Lower lobe of right lung (tissue), 2 donors: ENCODE data around the gene MSI2. TPM values are rescaled to one million over a fixed set of nuclear protein-coding genes. Genes with fewer than 3 reads are reported as not detected.

Source experiments
- ATAC-seq, 2 donors: fragments of 200-7000 bp; cut with Tn5 transposase; one replicate each; pipeline ENCODE4 v1.9.1; 2020 to 2022; ENCODE audit warnings: mild to moderate bottlenecking in 2 of 2, moderate library complexity in 2 of 2
- DNase-seq: peaks from one replicate; pipeline ENCODE4 v3.0.0-alpha.2; 2020
- H3K27ac ChIP-seq: fragments of 200-600 bp; one replicate; pipeline ENCODE4 v1.8.0; 2022
- H3K27me3 ChIP-seq: fragments of 200-600 bp; one replicate; pipeline ENCODE4 v1.8.0; 2022; ENCODE audit warnings: low read depth
- H3K36me3 ChIP-seq: fragments of 200-600 bp; one replicate; pipeline ENCODE4 v1.8.0; 2022; ENCODE audit warnings: mild to moderate bottlenecking
- H3K4me1 ChIP-seq: fragments of 200-600 bp; one replicate; pipeline ENCODE4 v1.8.0; 2022
- H3K4me3 ChIP-seq: fragments of 200-600 bp; one replicate; pipeline ENCODE4 v1.8.0; 2022; ENCODE audit warnings: mild to moderate bottlenecking
- H3K9me3 ChIP-seq: fragments of 200-600 bp; one replicate; pipeline ENCODE4 v1.8.0; 2022
- intact Hi-C: fragments of 100-400 bp; cut with DNase I; formaldehyde crosslinking; loops from one replicate; pipeline ENCODE4 v1.11.0; 2022
- total RNA-seq: library from RNA; stranded (reverse); fragmentation: NEBNext Ultra II Directional; extraction: Animal tissue kit (Norgen Biotek cat#: 25700); gene quantifications from one replicate; pipeline ENCODE4 v1.2.1, GENCODE V29; 2021
- TF ChIP-seq, protein P1 (sequence below): fragments of 200-600 bp; IDR thresholded peaks from one replicate; pipeline ENCODE4 v1.8.0; 2022; ENCODE audit warnings: antibody characterized with exemption, mild to moderate bottlenecking
- donor health status: DM: no; HTN: yes; CAD: no; lungs with severe emphysema.

The MSI2 gene
- total RNA-seq, 1 donor from 2014 or later = 43.9 TPM

DNA sequence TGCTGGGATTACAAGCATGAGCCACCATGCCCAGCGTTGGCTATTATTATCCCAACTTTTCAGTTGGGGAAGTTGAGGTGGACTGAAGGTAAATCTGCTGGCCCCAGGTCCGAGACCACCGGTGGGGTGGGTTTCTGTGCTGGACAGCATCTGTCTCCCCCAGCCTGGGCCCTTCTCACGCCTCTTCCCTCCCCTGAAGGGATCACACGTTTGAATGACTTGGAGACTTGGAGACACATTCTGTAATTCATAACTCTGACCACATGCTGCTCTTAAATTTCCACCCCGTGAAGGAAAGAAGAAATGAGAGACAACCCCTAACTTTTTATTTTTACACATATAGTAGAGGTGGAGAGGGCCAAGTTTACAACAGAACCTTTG lies 109.8 kb downstream of the MSI2 start:
- Histone ChIP-seq H3K9me3 (no peaks in the 10 kb centered on the region), H3K27ac (no peak overlapping the region), H3K36me3 (no peaks in the 10 kb centered on the region), H3K4me1 (peaks cover 12% of the 10 kb centered on the region), H3K4me3 (no peak overlapping the region), H3K27me3 (no peaks in the 10 kb centered on the region)
- no peak for DNase-seq
- TF ChIP-seq, protein P1, sequence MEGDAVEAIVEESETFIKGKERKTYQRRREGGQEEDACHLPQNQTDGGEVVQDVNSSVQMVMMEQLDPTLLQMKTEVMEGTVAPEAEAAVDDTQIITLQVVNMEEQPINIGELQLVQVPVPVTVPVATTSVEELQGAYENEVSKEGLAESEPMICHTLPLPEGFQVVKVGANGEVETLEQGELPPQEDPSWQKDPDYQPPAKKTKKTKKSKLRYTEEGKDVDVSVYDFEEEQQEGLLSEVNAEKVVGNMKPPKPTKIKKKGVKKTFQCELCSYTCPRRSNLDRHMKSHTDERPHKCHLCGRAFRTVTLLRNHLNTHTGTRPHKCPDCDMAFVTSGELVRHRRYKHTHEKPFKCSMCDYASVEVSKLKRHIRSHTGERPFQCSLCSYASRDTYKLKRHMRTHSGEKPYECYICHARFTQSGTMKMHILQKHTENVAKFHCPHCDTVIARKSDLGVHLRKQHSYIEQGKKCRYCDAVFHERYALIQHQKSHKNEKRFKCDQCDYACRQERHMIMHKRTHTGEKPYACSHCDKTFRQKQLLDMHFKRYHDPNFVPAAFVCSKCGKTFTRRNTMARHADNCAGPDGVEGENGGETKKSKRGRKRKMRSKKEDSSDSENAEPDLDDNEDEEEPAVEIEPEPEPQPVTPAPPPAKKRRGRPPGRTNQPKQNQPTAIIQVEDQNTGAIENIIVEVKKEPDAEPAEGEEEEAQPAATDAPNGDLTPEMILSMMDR = no peak
- intact Hi-C loops = no loop called here
- ATAC-seq = no peak

DNA sequence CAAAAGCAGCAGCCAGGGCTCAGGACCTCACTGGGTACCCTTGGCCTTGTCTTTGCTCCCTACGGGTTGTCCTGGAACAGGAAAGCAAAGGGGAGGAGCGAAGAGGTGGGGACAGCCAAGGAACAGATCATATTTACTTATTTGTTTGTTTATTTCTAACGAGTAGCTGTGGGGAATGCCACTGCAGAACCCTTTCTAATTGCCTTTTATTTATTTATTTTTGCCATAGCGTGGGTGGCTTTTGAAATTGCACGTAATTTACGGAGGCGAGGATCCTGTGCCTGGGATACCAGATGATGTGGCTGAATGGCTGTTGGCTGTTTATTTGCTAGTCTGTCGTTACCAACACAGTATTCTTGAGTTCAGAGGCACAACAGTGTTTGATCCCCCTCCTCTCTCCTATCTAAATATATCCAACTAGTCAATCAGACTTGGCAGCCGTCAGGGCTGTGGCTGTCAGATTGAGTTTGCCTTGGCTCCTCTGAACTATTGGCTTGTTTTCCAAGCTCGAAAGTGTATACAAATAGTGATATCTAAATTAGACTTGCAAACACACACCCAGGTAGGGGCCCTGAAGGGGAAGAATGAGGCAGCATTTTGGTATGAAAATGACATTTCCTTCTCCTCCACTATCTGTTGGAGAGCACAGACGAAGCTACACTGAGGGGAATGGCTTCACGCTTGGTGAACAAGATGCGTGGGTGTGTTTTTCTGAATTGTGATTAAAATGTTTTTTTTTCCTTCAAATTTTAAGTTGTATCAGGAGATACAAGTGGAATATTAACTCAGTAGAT lies 110.4 kb downstream of the MSI2 start:
- H3K27ac ChIP-seq = no peak overlapping the region
- peaks cover 12% of the 10 kb centered on the region for H3K4me1 ChIP-seq
- intact Hi-C loops = no loop called here
- no peaks in the 10 kb centered on the region for H3K27me3 ChIP-seq
- no peaks in the 10 kb centered on the region for H3K36me3 ChIP-seq
- ATAC-seq = peak; percentile 37 to 74
- TF ChIP-seq, protein P1 = no peak
- H3K4me3 ChIP-seq = no peak overlapping the region
- DNase-seq = no peak
- H3K9me3 ChIP-seq = no peaks in the 10 kb centered on the region

DNA sequence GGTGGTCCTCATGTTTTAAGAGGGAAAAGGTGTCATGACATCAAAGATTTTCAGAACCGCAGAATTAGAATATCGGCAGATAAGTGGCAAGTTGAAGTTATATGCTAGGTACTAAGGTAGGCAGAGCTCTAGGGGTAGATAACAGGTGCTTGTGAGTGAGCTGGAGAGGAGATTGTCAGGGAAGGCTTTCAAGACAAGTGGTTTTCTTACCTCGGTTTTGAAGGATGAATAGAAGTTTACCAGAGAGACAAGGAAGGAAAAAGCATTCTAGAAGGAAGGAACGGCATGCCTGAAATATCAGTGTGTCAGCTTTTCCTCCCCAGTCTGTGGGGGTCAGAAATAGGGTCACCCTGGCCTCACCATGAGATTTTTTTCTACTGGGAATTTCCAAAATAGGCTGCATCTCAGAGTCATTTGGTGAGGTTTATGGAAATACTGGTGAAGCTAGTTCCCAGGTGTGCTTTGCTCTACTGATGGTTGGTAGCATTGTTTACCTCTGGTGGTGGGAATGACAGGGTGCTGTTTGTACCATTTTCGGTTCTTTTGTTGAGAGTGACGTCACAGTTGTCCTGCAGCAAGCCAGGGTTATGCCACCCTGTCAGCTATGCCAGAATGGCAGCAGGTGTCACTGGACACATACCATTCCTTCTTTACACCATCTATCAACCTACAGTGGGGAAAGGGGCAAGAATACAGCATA lies 112.5 kb downstream of the MSI2 start:
- DNase-seq = no peak
- Histone ChIP-seq H3K27me3 (no peaks in the 10 kb centered on the region), H3K4me3 (no peak overlapping the region), H3K9me3 (peaks cover 7% of the 10 kb centered on the region), H3K4me1 (peaks cover 19% of the 10 kb centered on the region), H3K36me3 (no peaks in the 10 kb centered on the region), H3K27ac (no peak overlapping the region)
- TF ChIP-seq, protein P1 = no peak
- intact Hi-C loops = no loop called here
- no peak for ATAC-seq

DNA sequence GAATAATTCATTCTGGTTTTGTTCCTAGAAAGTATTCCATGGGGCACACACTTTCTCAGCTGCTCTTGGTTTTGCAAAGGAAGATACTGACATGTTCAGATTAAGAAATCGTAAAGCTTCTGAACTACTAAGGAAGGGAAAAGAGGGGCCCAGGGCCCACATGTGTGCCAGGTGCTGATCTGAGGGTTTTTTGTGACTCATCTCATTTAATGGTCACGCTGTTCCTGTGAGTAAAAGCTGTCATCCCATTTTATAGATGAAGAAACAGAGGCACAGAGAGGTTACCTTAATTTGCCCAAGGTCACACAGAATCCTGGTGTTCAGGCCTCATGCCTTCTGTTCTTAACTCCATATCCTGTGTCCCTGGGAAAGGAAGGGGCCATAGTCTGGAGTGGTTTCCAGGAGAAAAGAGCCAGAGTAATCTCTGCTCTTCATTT lies 113.2 kb downstream of the MSI2 start:
- no peak overlapping the region for H3K4me3 ChIP-seq
- TF ChIP-seq, protein P1 = no peak
- H3K27ac ChIP-seq = peak overlapping the region; percentile 38
- no peak for ATAC-seq
- intact Hi-C loops = no loop called here
- H3K9me3 ChIP-seq = peaks cover 10% of the 10 kb centered on the region
- peaks cover 19% of the 10 kb centered on the region for H3K4me1 ChIP-seq
- no peaks in the 10 kb centered on the region for H3K36me3 ChIP-seq
- no peaks in the 10 kb centered on the region for H3K27me3 ChIP-seq
- DNase-seq = no peak

GRCh38 chr17:57370037-57370581 lies 113.8 kb downstream of the MSI2 start:
- peaks cover 19% of the 10 kb centered on the region for H3K4me1 ChIP-seq
- TF ChIP-seq, protein P1 = no peak
- DNase-seq (no peak), ATAC-seq (peak; percentile 42 to 57)
- peaks cover 10% of the 10 kb centered on the region for H3K9me3 ChIP-seq
- no peak overlapping the region for H3K4me3 ChIP-seq
- intact Hi-C loops = no loop called here
- no peaks in the 10 kb centered on the region for H3K36me3 ChIP-seq
- peak overlapping the region; percentile 38 for H3K27ac ChIP-seq
- H3K27me3 ChIP-seq = no peaks in the 10 kb centered on the region
